ENCODE measurements around the gene MRPS2. TPM values are rescaled to one million over a fixed set of nuclear protein-coding genes. Genes with fewer than 3 reads are reported as not detected.

The MRPS2 gene
- total RNA-seq, 2 donors from 2014 or later: 15.8 to 35.0 TPM

DNA sequence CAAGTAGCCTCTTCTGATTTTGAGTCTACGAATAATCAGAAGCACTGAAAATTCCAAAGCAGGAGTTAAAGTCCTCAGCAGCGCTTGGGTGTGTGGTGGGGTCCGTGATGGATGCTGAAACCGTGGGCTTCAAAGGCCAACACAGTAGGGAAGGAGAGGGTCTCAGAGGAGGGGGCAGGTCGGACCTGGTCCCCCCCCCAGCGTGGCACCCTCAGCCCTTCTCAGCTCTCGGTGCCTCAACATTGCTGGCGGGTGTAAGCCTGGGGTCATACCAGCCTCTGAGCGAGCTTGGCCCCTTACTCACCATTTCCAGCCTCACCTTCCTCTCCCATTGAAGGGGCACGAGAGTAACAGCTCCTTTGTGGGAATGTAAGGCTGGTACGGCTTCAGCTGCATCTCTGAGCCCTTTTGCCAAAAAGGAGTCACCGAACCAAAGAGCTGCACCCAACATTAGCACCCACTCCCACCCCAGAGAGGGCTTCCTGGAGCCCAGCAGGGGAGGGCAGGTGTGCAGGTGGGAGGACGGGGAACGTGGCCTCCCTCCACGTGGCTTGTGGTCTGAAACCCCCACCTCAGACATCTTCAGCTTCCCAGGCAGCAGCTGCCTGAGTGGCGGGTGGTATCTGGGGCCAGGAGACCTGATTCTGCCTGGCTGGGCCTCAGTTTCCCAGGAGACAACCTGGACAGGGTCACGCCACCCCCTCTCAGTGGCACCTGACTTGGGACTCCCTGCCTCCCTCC is 14.0 kb downstream of the MRPS2 start:
- 54 to 61% methylated on average over 12 to 17 of the region's 17 CpGs for WGBS, 2 donors
- no peak for DNase-seq

DNA sequence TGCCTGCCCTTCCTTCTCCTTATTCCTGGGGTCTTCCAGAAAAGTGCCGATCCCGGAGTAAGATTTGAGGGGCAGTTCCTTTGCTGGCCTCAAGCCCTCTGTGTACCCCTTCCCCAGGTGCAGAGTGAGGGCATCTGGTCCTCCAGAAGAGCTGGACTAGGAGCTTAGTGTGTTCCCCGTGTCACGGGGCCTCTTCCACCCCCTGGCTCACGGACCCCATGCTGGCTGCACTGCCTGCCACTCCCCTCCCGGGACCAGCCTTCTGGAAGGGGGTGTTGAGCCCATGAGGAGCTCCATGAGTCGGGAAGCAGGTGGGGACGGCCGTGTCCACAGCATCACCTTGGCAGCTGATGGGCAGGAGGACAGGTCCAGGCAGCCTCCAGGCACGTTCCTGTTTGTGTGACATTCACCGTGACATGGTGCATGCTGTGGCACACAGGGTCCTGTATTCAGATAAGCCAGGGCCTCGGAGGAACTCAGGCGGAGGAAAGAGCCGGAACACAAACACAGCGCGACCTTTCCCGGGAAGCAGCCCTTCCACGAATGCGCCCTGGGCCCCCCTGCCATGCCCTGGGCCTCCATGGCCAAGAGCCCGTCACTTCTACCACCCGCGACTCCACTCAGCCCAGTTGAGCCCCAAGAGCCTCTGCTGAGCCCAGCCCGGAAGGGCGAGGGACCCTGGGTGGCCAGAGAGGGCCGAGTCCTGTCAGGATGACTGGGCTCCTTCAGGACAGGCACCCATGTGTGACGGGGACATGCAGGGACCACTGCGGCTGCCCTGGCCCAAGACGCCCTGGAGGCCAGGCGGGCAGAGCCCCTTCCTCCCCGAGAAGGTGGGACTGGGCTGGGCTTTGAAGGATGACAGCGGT is 14.8 kb downstream of the MRPS2 start:
- no peaks in the 10 kb centered on the region for H3K36me3 ChIP-seq (replicated peaks in 1 of 2; ENCODE audit: insufficient read depth in 1 of 2, low read depth in 2 of 2)
- H3K4me1 ChIP-seq: no peaks in the 10 kb centered on the region
- H3K27ac ChIP-seq: no peak overlapping the region
- no peak overlapping the region for H3K4me3 ChIP-seq
- H3K27me3 ChIP-seq: no peaks in the 10 kb centered on the region
- no peak for ATAC-seq
- DNase-seq: peak in 1 of 4 donors; percentile 8
- intact Hi-C loops (cut with DNase I): no loop called here
- H3K9me3 ChIP-seq: no peaks in the 10 kb centered on the region
- TF ChIP-seq, protein P1, sequence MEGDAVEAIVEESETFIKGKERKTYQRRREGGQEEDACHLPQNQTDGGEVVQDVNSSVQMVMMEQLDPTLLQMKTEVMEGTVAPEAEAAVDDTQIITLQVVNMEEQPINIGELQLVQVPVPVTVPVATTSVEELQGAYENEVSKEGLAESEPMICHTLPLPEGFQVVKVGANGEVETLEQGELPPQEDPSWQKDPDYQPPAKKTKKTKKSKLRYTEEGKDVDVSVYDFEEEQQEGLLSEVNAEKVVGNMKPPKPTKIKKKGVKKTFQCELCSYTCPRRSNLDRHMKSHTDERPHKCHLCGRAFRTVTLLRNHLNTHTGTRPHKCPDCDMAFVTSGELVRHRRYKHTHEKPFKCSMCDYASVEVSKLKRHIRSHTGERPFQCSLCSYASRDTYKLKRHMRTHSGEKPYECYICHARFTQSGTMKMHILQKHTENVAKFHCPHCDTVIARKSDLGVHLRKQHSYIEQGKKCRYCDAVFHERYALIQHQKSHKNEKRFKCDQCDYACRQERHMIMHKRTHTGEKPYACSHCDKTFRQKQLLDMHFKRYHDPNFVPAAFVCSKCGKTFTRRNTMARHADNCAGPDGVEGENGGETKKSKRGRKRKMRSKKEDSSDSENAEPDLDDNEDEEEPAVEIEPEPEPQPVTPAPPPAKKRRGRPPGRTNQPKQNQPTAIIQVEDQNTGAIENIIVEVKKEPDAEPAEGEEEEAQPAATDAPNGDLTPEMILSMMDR (IDR thresholded peaks at IDR 0.05): no peak
- TF ChIP-seq POLR2A (IDR thresholded peaks at IDR 0.05): no peak
- WGBS, 2 donors: 57 to 65% methylated on average over 4 to 31 of the region's 31 CpGs

More for the DNA sequence above, 14.0 kb downstream of the MRPS2 start:
- intact Hi-C loops (cut with DNase I): no loop called here
- Histone ChIP-seq H3K27me3 (no peaks in the 10 kb centered on the region), H3K36me3 (replicated peaks in 1 of 2; ENCODE audit: insufficient read depth in 1 of 2, low read depth in 2 of 2) (no peaks in the 10 kb centered on the region), H3K9me3 (no peaks in the 10 kb centered on the region), H3K4me3 (no peak overlapping the region), H3K27ac (no peak overlapping the region), H3K4me1 (no peaks in the 10 kb centered on the region)
- no peak for TF ChIP-seq POLR2A (IDR thresholded peaks at IDR 0.05)
- TF ChIP-seq, protein P1 (IDR thresholded peaks at IDR 0.05): no peak
- no peak for ATAC-seq

DNA sequence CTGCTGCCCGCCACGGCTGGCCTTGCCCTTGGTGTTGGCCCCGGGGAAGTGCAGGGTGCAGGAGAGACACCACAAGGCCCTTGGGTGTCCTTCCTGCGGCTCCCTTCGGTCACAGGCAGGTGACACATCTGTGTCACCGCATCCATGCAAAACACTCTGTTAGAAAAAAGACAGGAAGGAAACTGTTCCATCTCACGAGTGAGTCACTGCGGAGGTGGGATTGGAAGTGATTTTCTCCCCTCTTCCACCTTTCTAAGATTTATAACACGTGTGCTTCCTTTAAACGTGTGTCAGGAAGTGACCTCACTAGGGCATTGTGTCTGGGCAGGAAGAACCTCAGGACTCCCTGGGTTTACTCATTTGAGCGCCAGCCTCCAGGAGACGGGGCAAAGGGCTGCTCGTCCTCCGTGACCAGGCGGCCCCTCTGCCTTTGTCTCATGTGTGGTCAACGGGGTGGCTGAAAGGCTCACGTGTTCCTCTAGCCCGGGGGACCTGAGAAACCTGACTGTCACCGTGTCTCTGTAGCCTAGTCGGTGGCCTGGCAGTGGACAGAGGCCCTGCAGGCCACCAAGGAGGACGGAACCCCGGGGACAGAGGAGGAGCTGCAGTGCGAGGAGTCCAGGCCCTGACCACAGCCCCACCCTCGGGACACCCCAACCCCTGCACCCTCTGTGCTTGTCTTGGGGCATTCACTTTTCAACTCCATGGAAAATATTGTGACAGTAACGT is 15.8 kb downstream of the MRPS2 start:
- DNase-seq (no peak), ATAC-seq (no peak)
- Histone ChIP-seq H3K4me1 (no peaks in the 10 kb centered on the region), H3K9me3 (no peaks in the 10 kb centered on the region), H3K27me3 (no peaks in the 10 kb centered on the region), H3K36me3 (replicated peaks in 1 of 2; ENCODE audit: insufficient read depth in 1 of 2, low read depth in 2 of 2) (no peaks in the 10 kb centered on the region), H3K27ac (no peak overlapping the region), H3K4me3 (no peak overlapping the region)
- 55 to 57% methylated on average over 18 to 25 of the region's 25 CpGs for WGBS, 2 donors
- intact Hi-C loops (cut with DNase I): no loop called here
- TF ChIP-seq POLR2A (IDR thresholded peaks at IDR 0.05): no peak
- TF ChIP-seq, protein P1 (IDR thresholded peaks at IDR 0.05): no peak

DNA sequence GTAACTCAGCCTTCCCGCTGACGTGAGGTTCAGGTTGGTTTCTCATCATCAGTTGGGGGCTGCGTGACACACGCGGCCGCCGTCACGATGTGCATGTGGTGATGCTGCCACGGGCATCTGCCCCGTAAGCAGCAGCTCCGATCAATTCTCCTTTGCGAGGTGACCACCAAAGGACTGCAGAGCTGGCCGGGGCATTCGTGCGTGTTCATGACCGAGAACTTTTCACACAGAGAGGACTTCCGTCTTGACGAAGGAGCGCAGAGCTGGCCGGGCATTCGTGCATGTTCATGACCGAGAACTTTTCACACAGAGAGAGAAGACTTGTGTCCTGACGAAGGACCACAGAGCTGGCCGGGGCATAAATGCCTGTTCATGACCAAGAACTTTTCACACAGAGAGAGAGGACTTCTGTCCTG is 16.9 kb downstream of the MRPS2 start:
- ATAC-seq (no peak), DNase-seq (no peak)
- no peak for TF ChIP-seq POLR2A (IDR thresholded peaks at IDR 0.05)
- TF ChIP-seq, protein P1 (IDR thresholded peaks at IDR 0.05): no peak
- Histone ChIP-seq H3K36me3 (replicated peaks in 1 of 2; ENCODE audit: insufficient read depth in 1 of 2, low read depth in 2 of 2) (no peaks in the 10 kb centered on the region), H3K9me3 (no peaks in the 10 kb centered on the region), H3K27ac (no peak overlapping the region), H3K27me3 (no peaks in the 10 kb centered on the region), H3K4me1 (no peaks in the 10 kb centered on the region), H3K4me3 (no peak overlapping the region)
- WGBS, 2 donors: 74 to 82% methylated on average over 24 of the region's 24 CpGs
- intact Hi-C loops (cut with DNase I): no loop called here

Measured in body of pancreas (tissue), 4 donors.